GM21576 (cell line): Measurements from ENCODE around the gene DYNC2LI1.

Experiments
- ATAC-seq: cut with Tn5 transposase; IDR thresholded peaks from one replicate; pipeline ENCODE4 v1.9.1; 2021; ENCODE audit warnings: mild to moderate bottlenecking, moderate library complexity; ENCODE audit not compliant: unreplicated experiment

The DYNC2LI1 gene

DNA sequence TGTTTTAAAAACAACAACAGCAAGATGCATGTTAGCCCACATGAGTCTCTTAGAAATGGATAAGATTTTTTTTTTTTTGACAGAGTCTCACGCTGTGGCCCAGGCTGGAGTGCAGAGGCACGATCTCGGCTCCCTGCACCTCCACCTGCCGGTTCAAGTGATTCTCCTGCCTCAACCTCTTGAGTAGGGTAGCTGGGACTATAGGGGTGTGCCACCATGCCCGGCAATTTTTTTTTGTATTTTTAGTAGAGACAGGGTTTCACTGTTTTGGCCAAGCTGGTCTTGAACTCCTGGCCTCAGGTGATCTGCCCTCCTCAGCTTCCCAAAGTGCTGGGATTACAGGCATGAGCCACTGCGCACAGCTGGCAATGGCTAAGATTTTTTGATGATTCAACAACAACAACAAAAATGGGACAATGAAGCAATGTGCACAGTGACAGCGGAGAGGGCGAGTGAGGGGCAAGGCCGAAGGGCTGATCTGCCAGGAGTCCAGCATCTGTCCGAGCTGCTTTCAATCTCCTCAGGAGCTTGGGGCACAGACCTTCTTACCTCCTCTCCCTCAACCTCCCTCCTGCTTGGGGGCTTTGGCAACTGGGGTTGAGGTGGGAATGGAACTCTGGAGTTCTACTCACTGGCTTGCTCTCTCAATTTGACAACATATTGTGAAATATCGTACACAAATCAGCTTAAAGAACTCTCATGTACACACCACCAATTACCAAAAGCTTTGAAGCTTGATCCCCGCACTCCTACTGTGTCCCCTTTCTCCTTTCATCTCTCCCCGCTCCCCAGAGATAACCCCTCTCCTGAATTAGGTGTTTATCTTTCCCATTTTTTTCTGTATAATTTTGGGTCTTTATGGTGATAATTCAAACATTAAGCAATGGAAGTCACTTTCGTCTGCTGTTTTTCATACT lies 68.4 kb downstream of the DYNC2LI1 start:
- ATAC-seq = no peak

GRCh38 chr2:43842866-43843226 lies 69.0 kb downstream of the DYNC2LI1 start:
- no peak for ATAC-seq

GRCh38 chr2:43845181-43845580 lies 71.3 kb downstream of the DYNC2LI1 start:
- no peak for ATAC-seq

DNA sequence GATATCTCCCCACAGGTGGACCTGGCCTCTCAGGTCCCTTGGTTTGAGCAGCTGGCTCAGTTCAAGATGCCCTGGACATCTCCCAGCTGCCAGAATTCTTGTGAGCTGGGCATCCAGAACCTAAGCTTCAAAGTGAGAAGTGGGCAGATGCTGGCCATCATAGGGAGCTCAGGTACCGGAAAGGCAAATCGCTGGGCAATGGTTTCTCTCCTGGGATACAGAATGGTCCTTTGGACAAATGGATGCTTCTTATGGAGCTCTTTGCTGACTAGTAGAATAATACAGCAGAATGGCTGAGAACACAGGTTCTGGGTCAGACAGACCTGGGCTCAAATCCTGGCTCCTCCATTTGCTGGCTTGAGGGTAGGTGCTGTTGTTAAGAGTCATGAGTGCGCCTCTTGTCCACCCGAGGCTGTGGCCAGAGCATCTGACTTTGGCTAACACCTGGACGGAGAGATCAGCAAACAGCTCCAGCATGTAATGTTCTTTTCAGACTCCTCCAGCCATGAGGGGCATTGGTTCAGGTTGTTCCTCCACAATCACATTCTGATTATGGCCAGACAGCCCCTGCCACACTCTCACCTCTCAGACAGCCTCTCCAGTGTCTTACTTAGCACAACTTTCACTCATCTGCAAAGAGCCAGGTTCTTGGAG lies 72.4 kb downstream of the DYNC2LI1 start:
- ATAC-seq = no peak

DNA sequence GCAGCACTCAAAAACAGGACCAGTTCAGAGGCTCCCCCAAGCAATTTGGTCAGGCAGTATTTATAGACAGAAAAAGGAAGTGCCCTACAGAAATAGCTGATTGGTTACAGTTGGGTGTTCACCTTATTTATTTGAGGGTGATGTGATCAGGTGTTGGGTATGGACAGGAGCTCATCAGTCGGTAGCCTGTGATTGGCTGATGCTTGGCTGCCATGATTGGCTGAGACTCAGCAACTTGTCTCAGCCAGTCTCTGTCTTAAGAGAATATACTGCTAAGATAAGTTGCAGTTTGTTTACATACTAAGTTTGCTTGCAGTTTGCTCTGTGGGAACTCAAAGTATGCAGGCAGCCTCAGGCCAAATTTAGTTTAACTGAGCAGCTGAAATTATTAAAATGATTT lies 74.4 kb downstream of the DYNC2LI1 start:
- ATAC-seq = no peak

- no peak for ATAC-seq
These were observed 77.5 kb downstream of the DYNC2LI1 start for GRCh38 chr2:43851011-43851980.

DNA sequence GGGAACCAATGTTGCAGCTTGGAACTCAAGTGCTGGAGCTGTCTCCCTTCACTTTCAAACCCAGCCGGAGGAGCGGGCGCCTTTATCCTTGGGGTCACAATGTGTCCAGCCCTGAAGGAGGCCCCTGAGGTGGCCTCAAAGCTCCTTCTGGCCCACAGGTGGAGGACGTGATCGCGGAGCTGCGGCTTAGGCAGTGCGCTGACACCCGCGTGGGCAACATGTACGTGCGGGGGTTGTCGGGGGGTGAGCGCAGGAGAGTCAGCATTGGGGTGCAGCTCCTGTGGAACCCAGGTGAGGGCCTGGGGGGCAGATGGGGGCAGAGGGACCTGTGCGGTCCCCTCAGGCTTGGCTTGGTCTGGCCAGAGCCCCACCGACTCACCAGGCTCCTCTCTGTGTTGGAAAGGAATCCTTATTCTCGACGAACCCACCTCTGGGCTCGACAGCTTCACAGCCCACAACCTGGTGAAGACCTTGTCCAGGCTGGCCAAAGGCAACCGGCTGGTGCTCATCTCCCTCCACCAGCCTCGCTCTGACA lies 78.4 kb downstream of the DYNC2LI1 start:
- no peak for ATAC-seq

DNA sequence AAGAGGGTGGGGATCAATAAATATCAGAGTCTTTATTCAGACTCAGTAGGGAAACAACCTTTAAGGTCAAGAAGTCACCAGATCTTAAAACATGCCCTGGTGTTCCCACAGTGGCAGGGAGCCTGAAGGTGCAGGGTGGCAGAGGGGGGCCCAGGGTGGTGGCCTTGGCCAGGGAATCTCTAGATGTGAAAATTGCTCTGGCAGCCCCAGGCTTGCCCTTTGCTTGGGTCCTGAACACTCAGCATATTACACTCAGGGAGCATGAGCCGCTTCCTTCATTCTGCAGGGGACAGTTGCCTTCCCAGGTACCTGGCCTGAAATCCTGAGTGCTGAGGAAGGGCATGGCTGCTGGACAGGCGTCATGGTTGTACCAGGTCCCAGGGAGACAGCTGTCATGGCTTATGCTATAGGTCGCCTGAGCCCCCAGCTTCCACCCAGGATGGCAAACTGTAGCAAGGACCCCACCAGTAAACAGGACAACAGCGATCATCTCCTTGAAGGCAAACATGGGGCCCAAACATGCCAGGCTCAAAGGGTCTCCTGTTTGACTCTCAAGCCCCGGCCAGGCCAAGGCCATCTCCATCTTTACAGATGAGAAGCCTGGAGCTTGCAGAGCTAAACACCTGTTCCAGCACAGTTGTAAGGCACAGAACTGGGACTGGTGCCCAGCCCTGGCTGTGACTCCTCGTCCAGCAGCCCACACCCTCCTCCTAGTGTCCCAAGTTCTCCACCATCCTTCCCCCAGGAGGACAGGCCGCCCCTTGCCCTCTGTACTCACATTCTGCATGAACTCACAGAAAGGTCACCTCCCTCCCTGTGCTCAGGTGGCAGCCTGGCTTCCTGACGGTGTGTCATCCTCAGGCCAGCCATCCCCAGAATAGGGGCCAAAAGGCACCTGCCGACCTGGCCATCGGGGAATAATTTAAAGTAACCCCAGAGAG lies 79.6 kb downstream of the DYNC2LI1 start:
- no peak for ATAC-seq

GRCh38 chr2:43854671-43855070 lies 80.8 kb downstream of the DYNC2LI1 start:
- no peak for ATAC-seq

DNA sequence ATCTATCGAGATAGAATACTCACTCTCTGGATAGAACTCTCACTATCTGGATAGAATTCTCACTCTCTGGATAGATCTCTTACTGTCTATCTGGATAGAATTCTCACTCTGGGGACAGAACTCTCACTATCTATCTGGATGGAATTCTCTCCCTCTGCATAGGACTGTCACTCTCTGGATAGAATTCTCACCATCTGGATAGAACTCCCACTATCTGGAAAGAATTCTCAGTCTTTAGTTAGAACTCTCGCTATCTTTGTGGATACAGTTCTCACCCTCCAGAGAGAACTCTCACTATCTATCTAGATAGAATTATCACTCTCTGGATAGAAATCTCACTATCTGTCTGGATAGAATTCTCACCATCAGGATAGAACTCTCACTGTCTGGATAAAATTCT lies 81.5 kb downstream of the DYNC2LI1 start:
- ATAC-seq = no peak
